Keratinocyte (primary cell): ENCODE measurements around the gene MAML1. TPM values are rescaled to one million over a fixed set of nuclear protein-coding genes. Genes with fewer than 3 reads are reported as not detected.

ENCODE experiments used
- DNase-seq: peaks from one replicate; pipeline ENCODE4 v3.0.0-alpha.2; 2011; ENCODE audit warnings: low read depth, missing footprints, low spot score
- FAIRE-seq: peaks from 2 replicates; lab custom pipeline; 2011; peaks lifted over from hg19 to GRCh38; lab: Jason Lieb, UNC
- H2AFZ ChIP-seq: 2 replicates; pipeline ENCODE4 v1.6.0; 2012; ENCODE audit warnings: low read length, control low read depth, inconsistent platforms; ENCODE audit not compliant: control insufficient read depth
- H3K27ac ChIP-seq: 2 replicates; pipeline ENCODE4 v1.5.1; 2011; ENCODE audit warnings: low read length; ENCODE audit not compliant: control insufficient read depth, insufficient read depth
- H3K27me3 ChIP-seq: 3 replicates; pipeline ENCODE4 v1.6.0; 2011; ENCODE audit warnings: low read length; ENCODE audit not compliant: control insufficient read depth, insufficient read depth; ENCODE audit errors: extremely low read depth
- H3K36me3 ChIP-seq, 2 experiments: 2 replicates in 1 of 2; 3 replicates in 1 of 2; pipeline ENCODE4 v1.5.1; 2011; ENCODE audit warnings: low read length in 2 of 2, mild to moderate bottlenecking in 1 of 2; ENCODE audit not compliant: control insufficient read depth in 2 of 2, insufficient read depth in 2 of 2; ENCODE audit errors: extremely low read depth in 1 of 2
- H3K4me1 ChIP-seq: 3 replicates; pipeline ENCODE4 v1.5.1; 2011; ENCODE audit warnings: low read length; ENCODE audit not compliant: control insufficient read depth, insufficient read depth; ENCODE audit errors: extremely low read depth
- H3K4me2 ChIP-seq: 3 replicates; pipeline ENCODE4 v1.6.0; 2011; ENCODE audit warnings: low read depth, low read length; ENCODE audit not compliant: control insufficient read depth, insufficient read depth; ENCODE audit errors: extremely low read depth
- H3K4me3 ChIP-seq, 3 experiments: fragments of 200-600 bp in 1 of 3; sonication (generic) in 1 of 3; 2 replicates in 2 of 3; 3 replicates in 1 of 3; pipeline ENCODE4 v1.5.1; 2011 to 2016; ENCODE audit warnings: low read length in 3 of 3, mild to moderate bottlenecking in 3 of 3, control low read depth in 2 of 3, inconsistent platforms in 1 of 3, low read depth in 1 of 3, mixed read lengths in 1 of 3, mixed run types in 1 of 3, moderate library complexity in 1 of 3; ENCODE audit not compliant: control insufficient read depth in 2 of 3, insufficient read depth in 2 of 3; ENCODE audit errors: extremely low read depth in 1 of 3
- H3K79me2 ChIP-seq: 2 replicates; pipeline ENCODE4 v1.6.0; 2012; ENCODE audit warnings: low read length; ENCODE audit not compliant: control insufficient read depth, insufficient read depth
- H3K9ac ChIP-seq: 3 replicates; pipeline ENCODE4 v1.6.0; 2011; ENCODE audit warnings: low read length; ENCODE audit not compliant: control insufficient read depth, insufficient read depth; ENCODE audit errors: extremely low read depth
- H3K9me1 ChIP-seq: 3 replicates; pipeline ENCODE4 v1.6.0; 2011; ENCODE audit warnings: low read length; ENCODE audit not compliant: control insufficient read depth, insufficient read depth; ENCODE audit errors: extremely low read depth
- H3K9me3 ChIP-seq: 2 replicates; pipeline ENCODE4 v1.5.1; 2012; ENCODE audit warnings: low read depth, low read length; ENCODE audit not compliant: control insufficient read depth
- H4K20me1 ChIP-seq: 3 replicates; pipeline ENCODE4 v1.6.0; 2011; ENCODE audit warnings: low read length; ENCODE audit not compliant: control insufficient read depth, insufficient read depth; ENCODE audit errors: extremely low read depth
- EZH2 ChIP-seq: IDR thresholded peaks from one replicate; pipeline ENCODE4 v1.6.1; 2012; ENCODE audit warnings: inconsistent platforms, mild to moderate bottlenecking, low read length, moderate library complexity
- dilution Hi-C: fragments of 300-500 bp; cut with MboI; formaldehyde crosslinking; loops from one replicate; pipeline ENCODE4 v1.7.0; 2020; ENCODE audit warnings: low sequenced_read_pairs; ENCODE audit not compliant: extremely low pct_ligation_motif_present
- polyA plus RNA-seq, 5 experiments: library from polyadenylated mRNA; depleted of rRNA in 3 of 5; stranded (reverse) in 3 of 5; stranded (forward) in 1 of 5; unstranded in 1 of 5; fragments of >200 nt; gene quantifications; 1 replicate in 1 of 5; 2 replicates in 3 of 5; 3 replicates in 1 of 5; pipeline versions ENCODE4 v1.2.1 to v1.2.3, GENCODE V29; 2011 to 2012; ENCODE audit warnings: missing spikeins in 2 of 5, low read depth in 1 of 5, low replicate concordance in 1 of 5
- TF ChIP-seq, protein P1 (sequence below), 3 experiments: IDR thresholded peaks in 1 of 3; conservative IDR thresholded peaks in 1 of 3; optimal IDR thresholded peaks in 1 of 3; 2 replicates in 2 of 3; 3 replicates in 1 of 3; pipeline versions ENCODE3 to v1.5.1; 2011; ENCODE audit warnings: low read length in 3 of 3, mild to moderate bottlenecking in 3 of 3, moderate library complexity in 2 of 3, control low read depth in 1 of 3, inconsistent platforms in 1 of 3; ENCODE audit not compliant: insufficient read depth in 2 of 3; ENCODE audit errors: extremely low read depth in 1 of 3

The MAML1 gene
- polyA plus RNA-seq, 1 donor (not counting 4 experiments of a cell fraction or from before 2014, with no cell fraction given) = 4.9 TPM

DNA sequence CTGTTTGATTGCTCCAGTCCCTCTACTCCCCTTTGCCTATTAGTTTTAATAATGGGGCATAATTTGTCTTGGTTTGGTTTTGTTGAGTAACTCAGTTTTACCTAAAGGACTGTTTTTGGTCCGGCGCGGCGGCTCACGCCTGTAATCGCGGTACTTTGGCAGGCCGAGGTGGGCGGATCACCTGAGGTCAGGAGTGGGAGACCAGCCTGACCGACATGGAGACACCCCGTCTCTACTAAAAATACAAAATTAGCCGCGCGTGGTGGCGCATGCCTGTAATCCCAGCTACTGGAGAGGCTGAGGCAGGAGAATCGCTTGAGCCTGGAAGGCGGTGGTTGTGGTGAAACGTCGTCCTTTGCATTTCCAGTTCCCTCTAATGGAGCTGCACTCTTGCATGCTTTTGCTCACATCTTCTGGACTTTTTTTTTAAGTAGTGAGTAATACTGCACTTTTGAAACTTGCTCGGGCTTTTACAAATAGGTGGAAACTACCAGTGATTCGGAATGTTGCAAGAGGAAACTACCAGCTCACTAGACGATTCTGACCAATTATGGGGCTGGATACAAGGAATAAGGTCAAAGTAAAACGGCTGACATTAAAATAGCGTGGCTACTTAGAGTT, 721 bp upstream of the MAML1 start:
- Histone ChIP-seq H3K9me1 (no peaks in the 10 kb centered on the region), H3K4me1 (peaks cover 15% of the 10 kb centered on the region), H3K4me2 (peak overlapping the region; percentile 75), H3K4me3 (peak overlapping the region; percentile 39 to 77 (median 52)), H3K27ac (peak overlapping the region; percentile 85), H3K27me3 (no peaks in the 10 kb centered on the region), H3K79me2 (peaks cover 40% of the 10 kb centered on the region), H3K9ac (peak overlapping the region; percentile 91), H3K9me3 (no peaks in the 10 kb centered on the region), H2AFZ (no peak overlapping the region), H3K36me3 (peaks cover 14 to 18% of the 10 kb centered on the region in 2 experiments), H4K20me1 (no peaks in the 10 kb centered on the region)
- dilution Hi-C loops = loop anchor here (25.0 kb wide), 1 partner anchor 105 kb away; no protein-coding TSS in a partner anchor
- FAIRE-seq = no peak
- no peak for TF ChIP-seq EZH2
- TF ChIP-seq, protein P1, sequence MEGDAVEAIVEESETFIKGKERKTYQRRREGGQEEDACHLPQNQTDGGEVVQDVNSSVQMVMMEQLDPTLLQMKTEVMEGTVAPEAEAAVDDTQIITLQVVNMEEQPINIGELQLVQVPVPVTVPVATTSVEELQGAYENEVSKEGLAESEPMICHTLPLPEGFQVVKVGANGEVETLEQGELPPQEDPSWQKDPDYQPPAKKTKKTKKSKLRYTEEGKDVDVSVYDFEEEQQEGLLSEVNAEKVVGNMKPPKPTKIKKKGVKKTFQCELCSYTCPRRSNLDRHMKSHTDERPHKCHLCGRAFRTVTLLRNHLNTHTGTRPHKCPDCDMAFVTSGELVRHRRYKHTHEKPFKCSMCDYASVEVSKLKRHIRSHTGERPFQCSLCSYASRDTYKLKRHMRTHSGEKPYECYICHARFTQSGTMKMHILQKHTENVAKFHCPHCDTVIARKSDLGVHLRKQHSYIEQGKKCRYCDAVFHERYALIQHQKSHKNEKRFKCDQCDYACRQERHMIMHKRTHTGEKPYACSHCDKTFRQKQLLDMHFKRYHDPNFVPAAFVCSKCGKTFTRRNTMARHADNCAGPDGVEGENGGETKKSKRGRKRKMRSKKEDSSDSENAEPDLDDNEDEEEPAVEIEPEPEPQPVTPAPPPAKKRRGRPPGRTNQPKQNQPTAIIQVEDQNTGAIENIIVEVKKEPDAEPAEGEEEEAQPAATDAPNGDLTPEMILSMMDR (optimal IDR thresholded peaks at IDR 0.05 in 1 of 3, IDR thresholded peaks at IDR 0.05 in 1 of 3, conservative IDR thresholded peaks at IDR 0.05 in 1 of 3; ENCODE audit: extremely low read depth in 1 of 3, insufficient read depth in 2 of 3, low read length in 3 of 3) = no peak
- DNase-seq = no peak

DNA sequence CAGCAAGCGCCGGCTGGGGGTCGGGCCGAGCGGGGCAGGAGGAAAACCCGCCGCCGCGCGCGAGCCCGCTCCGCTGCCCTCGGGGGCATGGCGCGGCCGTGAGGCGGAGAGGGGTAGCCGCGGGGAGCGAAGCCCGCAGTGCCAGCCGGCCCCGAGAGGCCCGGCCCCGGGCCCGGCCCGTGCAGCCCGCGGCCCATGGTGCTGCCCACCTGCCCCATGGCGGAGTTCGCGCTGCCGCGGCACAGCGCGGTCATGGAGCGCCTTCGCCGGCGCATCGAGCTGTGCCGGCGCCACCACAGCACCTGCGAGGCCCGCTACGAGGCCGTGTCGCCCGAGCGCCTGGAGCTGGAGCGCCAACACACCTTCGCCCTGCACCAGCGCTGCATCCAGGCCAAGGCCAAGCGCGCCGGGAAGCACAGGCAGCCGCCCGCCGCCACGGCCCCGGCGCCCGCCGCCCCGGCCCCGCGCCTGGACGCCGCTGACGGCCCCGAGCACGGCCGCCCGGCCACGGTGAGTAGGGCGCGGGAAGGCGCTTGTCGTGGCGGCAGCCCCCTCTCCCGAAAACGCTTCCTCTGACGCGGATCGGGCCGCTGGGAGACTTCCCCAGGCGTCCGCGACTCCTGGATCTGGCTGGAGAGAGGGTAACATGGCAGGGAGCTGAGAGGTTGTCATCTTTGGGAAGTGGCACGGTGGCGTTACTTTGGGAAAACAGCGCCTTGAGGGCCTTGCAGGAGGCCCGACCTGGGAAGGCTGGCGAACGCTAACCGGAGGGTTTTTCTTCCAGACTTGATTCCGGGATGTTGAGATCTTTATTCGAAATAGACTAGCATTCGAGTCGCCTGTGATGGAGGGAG, 523 bp downstream of the MAML1 start:
- TF ChIP-seq, protein P1 (optimal IDR thresholded peaks at IDR 0.05 in 1 of 3, IDR thresholded peaks at IDR 0.05 in 1 of 3, conservative IDR thresholded peaks at IDR 0.05 in 1 of 3; ENCODE audit: extremely low read depth in 1 of 3, insufficient read depth in 2 of 3, low read length in 3 of 3) = no peak
- TF ChIP-seq EZH2 = no peak
- Histone ChIP-seq H3K9me1 (no peaks in the 10 kb centered on the region), H3K9ac (peak overlapping the region; percentile 91), H3K27ac (peak overlapping the region; percentile 85), H2AFZ (peak overlapping the region; percentile 38), H3K4me1 (peaks cover 15% of the 10 kb centered on the region), H3K27me3 (no peaks in the 10 kb centered on the region), H3K4me2 (peak overlapping the region; percentile 88), H3K4me3 (peak overlapping the region; percentile 70 to 77 (median 75)), H4K20me1 (peaks cover 3% of the 10 kb centered on the region), H3K9me3 (no peaks in the 10 kb centered on the region), H3K36me3 (peaks cover 7 to 10% of the 10 kb centered on the region in 2 experiments), H3K79me2 (peaks cover 52% of the 10 kb centered on the region)
- no peak for DNase-seq
- no peak for FAIRE-seq
- dilution Hi-C loops = loop anchor here (25.0 kb wide), 1 partner anchor 104 kb away; no protein-coding TSS in a partner anchor
